Activated CD4-positive, alpha-beta T cell treated with anti-CD3 and anti-CD28 coated beads for 48 hours (primary cell): ENCODE data around the gene GRIN2A.
"Not testable (repeated sequence)": the region's sequence is repeated elsewhere in the genome, so short reads cannot be mapped to it uniquely, and the experiment has no call there.

Source experiments
- DNase-seq: peaks from one replicate; pipeline ENCODE4 v3.0.0-alpha.2; 2020

GRIN2A gene

GRCh38 chr16:9908613-9909012, 273.6 kb downstream of the GRIN2A start:
- no peak for DNase-seq

GRCh38 chr16:9907752-9908151, 274.5 kb downstream of the GRIN2A start:
- DNase-seq, result no peak

- DNase-seq, result no peak
These were observed 276.0 kb downstream of the GRIN2A start for GRCh38 chr16:9906218-9906617.

- no peak for DNase-seq
These were observed 277.7 kb downstream of the GRIN2A start for GRCh38 chr16:9904526-9904925.

- DNase-seq, result no peak
These were observed 281.7 kb downstream of the GRIN2A start for GRCh38 chr16:9900576-9900975.

- no peak for DNase-seq
These were observed 283.7 kb downstream of the GRIN2A start for GRCh38 chr16:9898555-9898954.

- no peak for DNase-seq
These were observed 284.1 kb downstream of the GRIN2A start for GRCh38 chr16:9898124-9898523.

GRCh38 chr16:9895817-9896216, 286.4 kb downstream of the GRIN2A start:
- DNase-seq, result no peak

GRCh38 chr16:9885876-9886275, 296.4 kb downstream of the GRIN2A start:
- no peak for DNase-seq

- no peak for DNase-seq
These were observed 296.8 kb downstream of the GRIN2A start for GRCh38 chr16:9885467-9885866.

GRCh38 chr16:9875981-9876380, 306.2 kb downstream of the GRIN2A start:
- not testable (repeated sequence) for DNase-seq

GRCh38 chr16:9874219-9874618, 308.0 kb downstream of the GRIN2A start:
- DNase-seq, result no peak

GRCh38 chr16:9870962-9871361, 311.3 kb downstream of the GRIN2A start:
- DNase-seq, result no peak

GRCh38 chr16:9869776-9870175, 312.5 kb downstream of the GRIN2A start:
- DNase-seq, result no peak

GRCh38 chr16:9868606-9869149, 313.6 kb downstream of the GRIN2A start:
- no peak for DNase-seq

- DNase-seq, result no peak
These were observed 315.1 kb downstream of the GRIN2A start for GRCh38 chr16:9867176-9867575.

GRCh38 chr16:9864461-9864860, 317.8 kb downstream of the GRIN2A start:
- DNase-seq, result no peak

- no peak for DNase-seq
These were observed 319.9 kb downstream of the GRIN2A start for GRCh38 chr16:9862327-9862726.

- no peak for DNase-seq
These were observed 321.4 kb downstream of the GRIN2A start for GRCh38 chr16:9860876-9861275.

GRCh38 chr16:9859701-9860327, 322.4 kb downstream of the GRIN2A start:
- DNase-seq, result no peak

- DNase-seq, result no peak
These were observed 327.6 kb downstream of the GRIN2A start for GRCh38 chr16:9854675-9855074.

GRCh38 chr16:9852003-9852402, 330.2 kb downstream of the GRIN2A start:
- no peak for DNase-seq

GRCh38 chr16:9850817-9851216, 331.4 kb downstream of the GRIN2A start:
- DNase-seq, result no peak

GRCh38 chr16:9849697-9850245, 332.5 kb downstream of the GRIN2A start:
- DNase-seq, result no peak

GRCh38 chr16:9847146-9847545, 335.1 kb downstream of the GRIN2A start:
- DNase-seq, result no peak
